CD14-positive monocyte (primary cell): ENCODE data around the gene PNPLA7. TPM values are rescaled to one million over a fixed set of nuclear protein-coding genes. Genes with fewer than 3 reads are reported as not detected.

Source experiments
- DNase-seq, 3 donors: peaks; one replicate each; pipeline ENCODE4 v3.0.0-alpha.2; 2011 to 2022
- H2AFZ ChIP-seq: 2 replicates; pipeline ENCODE4 v1.6.0; 2012; ENCODE audit warnings: mild to moderate bottlenecking, low read depth, low read length, inconsistent platforms; ENCODE audit not compliant: insufficient read depth, poor library complexity, severe bottlenecking
- H3K27ac ChIP-seq, 2 donors: 1 replicate in 1 of 2; 2 replicates in 1 of 2; pipeline ENCODE4 v1.5.1; 2012 to 2013; ENCODE audit warnings: low read length in 2 of 2, control low read depth in 1 of 2, inconsistent platforms in 1 of 2, low read depth in 1 of 2, mild to moderate bottlenecking in 1 of 2
- H3K27me3 ChIP-seq, 2 donors: one replicate each; pipeline versions ENCODE4 v1.6.0 to v1.6.1; 2011 to 2013; ENCODE audit warnings: low read length in 2 of 2; ENCODE audit not compliant: control insufficient read depth in 2 of 2, insufficient read depth in 2 of 2
- H3K36me3 ChIP-seq, 2 donors: replicated peaks in 1 of 2; 1 replicate in 1 of 2; 2 replicates in 1 of 2; pipeline versions ENCODE4 v1.5.1 to v1.6.1; 2012 to 2013; ENCODE audit warnings: low read length in 2 of 2, control low read depth in 1 of 2, inconsistent platforms in 1 of 2, mild to moderate bottlenecking in 1 of 2; ENCODE audit not compliant: insufficient read depth in 2 of 2, control insufficient read depth in 1 of 2
- H3K4me1 ChIP-seq, 2 donors: 1 replicate in 1 of 2; 2 replicates in 1 of 2; pipeline versions ENCODE4 v1.5.1 to v1.6.1; 2012 to 2013; ENCODE audit warnings: low read length in 2 of 2, control low read depth in 1 of 2, inconsistent platforms in 1 of 2, mild to moderate bottlenecking in 1 of 2, moderate library complexity in 1 of 2; ENCODE audit not compliant: insufficient read depth in 2 of 2, control insufficient read depth in 1 of 2
- H3K4me2 ChIP-seq: replicated peaks from 2 replicates; pipeline ENCODE3; 2012; ENCODE audit warnings: low read length, moderate library complexity, mild to moderate bottlenecking; ENCODE audit not compliant: poor library complexity, severe bottlenecking; ENCODE audit errors: extremely low read depth
- H3K4me3 ChIP-seq, 3 experiments: fragments of 200-600 bp in 1 of 3; sonication (generic) in 1 of 3; replicated peaks in 1 of 3; 1 replicate in 2 of 3; 2 replicates in 1 of 3; pipeline ENCODE4 v1.5.1; 2011 to 2013; ENCODE audit warnings: low read length in 3 of 3, mild to moderate bottlenecking in 3 of 3, control low read depth in 2 of 3, low read depth in 2 of 3, inconsistent platforms in 1 of 3, moderate library complexity in 1 of 3
- H3K79me2 ChIP-seq: 2 replicates; pipeline ENCODE4 v1.6.0; 2012; ENCODE audit warnings: mild to moderate bottlenecking, control low read depth, inconsistent platforms, low read length, moderate library complexity; ENCODE audit not compliant: insufficient read depth
- H3K9ac ChIP-seq: 2 replicates; pipeline ENCODE4 v1.6.0; 2017; ENCODE audit warnings: low read length, mild to moderate bottlenecking; ENCODE audit not compliant: insufficient read depth, poor library complexity, severe bottlenecking
- H3K9me3 ChIP-seq, 2 donors: replicated peaks in 1 of 2; 1 replicate in 1 of 2; 2 replicates in 1 of 2; pipeline versions ENCODE4 v1.5.1 to v1.6.1; 2012 to 2013; ENCODE audit warnings: low read length in 2 of 2, control low read depth in 1 of 2; ENCODE audit not compliant: control insufficient read depth in 1 of 2, insufficient read depth in 1 of 2
- H4K20me1 ChIP-seq: 2 replicates; pipeline ENCODE4 v1.6.0; 2012; ENCODE audit warnings: mild to moderate bottlenecking, low read length, control low read depth, moderate library complexity; ENCODE audit not compliant: insufficient read depth
- H3K27ac Mint-ChIP-seq, 7 donors: one replicate each; pipeline ENCODE4 v1.8.0; 2020; ENCODE audit warnings: mild to moderate bottlenecking in 7 of 7, mixed read lengths in 7 of 7, moderate library complexity in 6 of 7, inconsistent platforms in 2 of 7
- H3K27me3 Mint-ChIP-seq, 3 donors: one replicate each; pipeline ENCODE4 v1.8.0; 2021 to 2022; ENCODE audit warnings: low read depth in 3 of 3, mild to moderate bottlenecking in 3 of 3, mixed read lengths in 3 of 3, moderate library complexity in 3 of 3, inconsistent platforms in 1 of 3
- H3K36me3 Mint-ChIP-seq, 2 donors: one replicate each; pipeline ENCODE4 v1.8.0; 2020; ENCODE audit warnings: mixed read lengths in 2 of 2, inconsistent platforms in 1 of 2, mild to moderate bottlenecking in 1 of 2
- H3K4me1 Mint-ChIP-seq: one replicate; pipeline ENCODE4 v1.8.0; 2020; ENCODE audit warnings: mild to moderate bottlenecking, mixed read lengths
- H3K4me3 Mint-ChIP-seq, 2 donors: one replicate each; pipeline ENCODE4 v1.8.0; 2020; ENCODE audit warnings: mild to moderate bottlenecking in 2 of 2, mixed read lengths in 2 of 2, moderate library complexity in 1 of 2
- H3K9me3 Mint-ChIP-seq, 7 donors: one replicate each; pipeline ENCODE4 v1.8.0; 2020 to 2022; ENCODE audit warnings: mixed read lengths in 7 of 7, mild to moderate bottlenecking in 6 of 7, moderate library complexity in 6 of 7, inconsistent platforms in 2 of 7
- WGBS: methylation state at CpG from one replicate; pipeline ENCODE4 v1.1.5; 2013; ENCODE audit warnings: missing lambda C conversion rate; ENCODE audit not compliant: insufficient coverage; 5-methylcytosine and 5-hydroxymethylcytosine counted together
- intact Hi-C, 2 donors: fragments of 100-400 bp; cut with micrococcal nuclease; formaldehyde crosslinking; loops; one replicate each; pipeline versions ENCODE4 v1.15.0 to v1.15.1; 2023
- polyA plus RNA-seq, 3 donors: library from polyadenylated mRNA; depleted of rRNA in 1 of 3; unstranded in 2 of 3; stranded (reverse) in 1 of 3; fragments of 300-500 nt in 2 of 3; fragments of >200 nt in 1 of 3; fragmentation: Illumina TruSeq in 2 of 3; gene quantifications; 1 replicate in 2 of 3; 2 replicates in 1 of 3; pipeline ENCODE4 v1.2.3, GENCODE V29; 2012 to 2021
- TF ChIP-seq, protein P1 (sequence below): fragments of 200-600 bp; IDR thresholded peaks from one replicate; pipeline ENCODE4 v1.8.0; 2022; ENCODE audit warnings: antibody characterized with exemption, mild to moderate bottlenecking

PNPLA7 gene
- polyA plus RNA-seq, 3 donors: 0.10 to 1.1 (median 0.14) TPM

DNA sequence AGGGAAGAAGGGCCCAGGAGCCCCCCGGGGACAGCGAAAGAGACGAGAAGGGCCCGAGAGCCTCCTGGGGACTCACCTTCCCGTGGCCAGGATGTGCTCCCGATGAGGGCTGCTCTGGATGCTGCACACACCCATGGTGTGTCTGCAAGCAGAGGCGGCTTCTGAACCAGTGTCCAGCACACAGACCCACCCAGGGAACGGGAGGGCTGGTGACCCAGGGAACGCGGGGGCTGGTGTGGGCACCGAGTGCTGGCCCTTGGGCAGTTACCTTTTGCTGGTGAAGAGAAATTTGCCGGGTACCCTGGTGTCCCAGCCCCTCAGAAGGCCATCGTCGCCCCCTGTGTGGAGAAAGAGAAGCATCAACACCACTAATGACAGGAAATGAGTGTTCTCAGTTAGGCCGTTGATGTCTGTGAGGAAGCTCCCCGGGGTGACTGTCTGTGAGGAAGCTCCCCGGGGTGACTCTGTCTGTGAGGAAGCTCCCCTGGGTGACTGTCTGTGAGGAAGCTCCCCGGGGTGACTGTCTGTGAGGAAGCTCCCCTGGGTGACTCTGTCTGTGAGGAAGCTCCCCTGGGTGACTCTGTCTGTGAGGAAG, 14.7 kb upstream of the PNPLA7 start:
- no peaks in the 10 kb centered on the region for H3K4me1 ChIP-seq
- WGBS: 88% methylated on average over 14 of the region's 18 CpGs
- peaks cover 27% of the 10 kb centered on the region for H4K20me1 ChIP-seq
- Mint-ChIP-seq H3K4me3 (no peak overlapping the region), H3K4me1 (no peaks in the 10 kb centered on the region), H3K9me3 (peaks cover 9 to 20% (median 15%) of the 10 kb centered on the region in 7 donors), H3K36me3 (peaks cover 35 to 53% of the 10 kb centered on the region in 2 donors), H3K27me3 (peaks cover 0 to 15% (median 2%) of the 10 kb centered on the region in 3 donors), H3K27ac (peak overlapping the region in 4 of 7 donors; percentile 28 to 81 (median 39))
- peaks cover 26 to 41% of the 10 kb centered on the region in 2 donors for H3K36me3 ChIP-seq
- no peak overlapping the region for H3K4me2 ChIP-seq
- H3K9ac ChIP-seq: no peak overlapping the region
- no peak overlapping the region for H3K4me3 ChIP-seq
- no peak overlapping the region for H2AFZ ChIP-seq
- no peak overlapping the region for H3K27ac ChIP-seq
- no peaks in the 10 kb centered on the region for H3K79me2 ChIP-seq
- intact Hi-C loops: no loop called here
- TF ChIP-seq, protein P1, sequence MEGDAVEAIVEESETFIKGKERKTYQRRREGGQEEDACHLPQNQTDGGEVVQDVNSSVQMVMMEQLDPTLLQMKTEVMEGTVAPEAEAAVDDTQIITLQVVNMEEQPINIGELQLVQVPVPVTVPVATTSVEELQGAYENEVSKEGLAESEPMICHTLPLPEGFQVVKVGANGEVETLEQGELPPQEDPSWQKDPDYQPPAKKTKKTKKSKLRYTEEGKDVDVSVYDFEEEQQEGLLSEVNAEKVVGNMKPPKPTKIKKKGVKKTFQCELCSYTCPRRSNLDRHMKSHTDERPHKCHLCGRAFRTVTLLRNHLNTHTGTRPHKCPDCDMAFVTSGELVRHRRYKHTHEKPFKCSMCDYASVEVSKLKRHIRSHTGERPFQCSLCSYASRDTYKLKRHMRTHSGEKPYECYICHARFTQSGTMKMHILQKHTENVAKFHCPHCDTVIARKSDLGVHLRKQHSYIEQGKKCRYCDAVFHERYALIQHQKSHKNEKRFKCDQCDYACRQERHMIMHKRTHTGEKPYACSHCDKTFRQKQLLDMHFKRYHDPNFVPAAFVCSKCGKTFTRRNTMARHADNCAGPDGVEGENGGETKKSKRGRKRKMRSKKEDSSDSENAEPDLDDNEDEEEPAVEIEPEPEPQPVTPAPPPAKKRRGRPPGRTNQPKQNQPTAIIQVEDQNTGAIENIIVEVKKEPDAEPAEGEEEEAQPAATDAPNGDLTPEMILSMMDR: no peak
- no peaks in the 10 kb centered on the region for H3K27me3 ChIP-seq
- peak in 1 of 3 donors; percentile 42 for DNase-seq
- peaks cover 7 to 18% of the 10 kb centered on the region in 2 donors for H3K9me3 ChIP-seq

DNA sequence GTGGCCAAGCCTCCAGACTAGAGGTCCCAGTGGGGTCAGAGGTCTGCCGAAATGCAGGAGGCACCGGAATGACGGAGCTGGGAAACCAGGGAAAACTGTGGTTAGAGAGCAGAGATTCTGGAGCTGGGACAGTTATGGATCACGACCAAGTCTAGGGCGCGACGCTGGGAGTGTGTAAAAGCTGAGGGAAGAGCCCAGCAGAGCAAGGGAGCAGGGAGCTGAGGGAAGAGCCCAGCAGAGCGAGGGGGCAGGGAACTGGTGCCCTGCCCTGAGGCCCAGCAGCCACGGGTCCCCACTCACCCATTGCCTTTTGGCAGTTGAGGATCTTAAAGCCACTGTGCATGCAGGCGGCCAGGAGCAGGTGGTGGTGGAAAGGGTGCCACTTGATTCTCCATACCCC, 13.9 kb upstream of the PNPLA7 start:
- peaks cover 0 to 12% (median 2%) of the 10 kb centered on the region in 3 donors for H3K27me3 Mint-ChIP-seq
- TF ChIP-seq, protein P1: no peak

More for the DNA sequence above, 13.9 kb upstream of the PNPLA7 start:
- WGBS: 97% methylated on average over 8 of the region's 10 CpGs
- Histone ChIP-seq H3K4me2 (no peak overlapping the region), H3K27me3 (no peaks in the 10 kb centered on the region), H4K20me1 (peaks cover 22% of the 10 kb centered on the region), H3K4me3 (no peak overlapping the region), H2AFZ (no peak overlapping the region), H3K9me3 (peaks cover 7 to 18% of the 10 kb centered on the region in 2 donors), H3K79me2 (no peaks in the 10 kb centered on the region), H3K4me1 (no peaks in the 10 kb centered on the region), H3K36me3 (peaks cover 29 to 48% of the 10 kb centered on the region in 2 donors), H3K9ac (no peak overlapping the region), H3K27ac (no peak overlapping the region)
- H3K4me3 Mint-ChIP-seq: no peak overlapping the region
- H3K36me3 Mint-ChIP-seq: peaks cover 40 to 61% of the 10 kb centered on the region in 2 donors
- DNase-seq: no peak
- H3K4me1 Mint-ChIP-seq: no peaks in the 10 kb centered on the region
- peaks cover 9 to 21% (median 17%) of the 10 kb centered on the region in 7 donors for H3K9me3 Mint-ChIP-seq
- H3K27ac Mint-ChIP-seq: peak overlapping the region in 3 of 7 donors; percentile 3 to 50 (median 30)
- intact Hi-C loops: no loop called here
